Ishikawa (cell line): ENCODE results near the gene KRT20.

ENCODE experiments used
- EP300 ChIP-seq: IDR thresholded peaks from 2 replicates; pipeline ENCODE4 v1.6.1; 2012; ENCODE audit warnings: borderline replicate concordance
- TCF12 ChIP-seq: IDR thresholded peaks from 2 replicates; pipeline ENCODE4 v1.6.1; 2012; ENCODE audit warnings: low read depth
- TF ChIP-seq, protein P1 (sequence below): IDR thresholded peaks from 2 replicates; pipeline ENCODE4 v1.6.1; 2012
- TF ChIP-seq, protein P2 (sequence below): IDR thresholded peaks from 2 replicates; pipeline ENCODE4 v1.6.1; 2012

DNA sequence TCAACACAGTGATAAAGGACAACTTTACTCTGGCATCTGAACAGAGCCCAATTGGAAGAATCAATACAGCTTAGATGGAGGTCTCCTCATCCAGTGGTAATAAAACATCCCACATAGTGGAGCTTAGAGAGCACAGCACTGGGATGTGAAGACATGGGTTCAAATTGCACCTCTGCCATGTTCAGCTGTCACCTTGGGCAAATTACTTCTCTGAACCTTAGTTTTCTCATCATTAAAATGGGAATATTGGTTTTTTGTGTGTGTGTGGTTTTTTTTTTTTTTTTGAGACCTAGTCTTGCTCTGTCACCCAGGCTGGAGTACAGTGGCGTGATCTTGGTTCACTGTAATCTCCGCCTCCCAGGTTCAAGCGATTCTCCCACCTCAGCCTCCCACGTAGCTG lies 49.0 kb downstream of the KRT20 start:
- TF ChIP-seq EP300: no peak
- TF ChIP-seq, protein P1, sequence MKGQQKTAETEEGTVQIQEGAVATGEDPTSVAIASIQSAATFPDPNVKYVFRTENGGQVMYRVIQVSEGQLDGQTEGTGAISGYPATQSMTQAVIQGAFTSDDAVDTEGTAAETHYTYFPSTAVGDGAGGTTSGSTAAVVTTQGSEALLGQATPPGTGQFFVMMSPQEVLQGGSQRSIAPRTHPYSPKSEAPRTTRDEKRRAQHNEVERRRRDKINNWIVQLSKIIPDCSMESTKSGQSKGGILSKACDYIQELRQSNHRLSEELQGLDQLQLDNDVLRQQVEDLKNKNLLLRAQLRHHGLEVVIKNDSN: no peak
- no peak for TF ChIP-seq TCF12
- TF ChIP-seq, protein P2, sequence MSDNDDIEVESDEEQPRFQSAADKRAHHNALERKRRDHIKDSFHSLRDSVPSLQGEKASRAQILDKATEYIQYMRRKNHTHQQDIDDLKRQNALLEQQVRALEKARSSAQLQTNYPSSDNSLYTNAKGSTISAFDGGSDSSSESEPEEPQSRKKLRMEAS: no peak
